Keratinocyte (primary cell): ENCODE results near the gene ITGBL1. TPM values are rescaled to one million over a fixed set of nuclear protein-coding genes. Genes with fewer than 3 reads are reported as not detected.

Experiments
- DNase-seq: peaks from one replicate; pipeline ENCODE4 v3.0.0-alpha.2; 2011; ENCODE audit warnings: low read depth, missing footprints, low spot score
- FAIRE-seq: peaks from 2 replicates; lab custom pipeline; 2011; peaks lifted over from hg19 to GRCh38; lab: Jason Lieb, UNC
- H2AFZ ChIP-seq: 2 replicates; pipeline ENCODE4 v1.6.0; 2012; ENCODE audit warnings: low read length, control low read depth, inconsistent platforms; ENCODE audit not compliant: control insufficient read depth
- H3K27ac ChIP-seq: 2 replicates; pipeline ENCODE4 v1.5.1; 2011; ENCODE audit warnings: low read length; ENCODE audit not compliant: control insufficient read depth, insufficient read depth
- H3K27me3 ChIP-seq: 3 replicates; pipeline ENCODE4 v1.6.0; 2011; ENCODE audit warnings: low read length; ENCODE audit not compliant: control insufficient read depth, insufficient read depth; ENCODE audit errors: extremely low read depth
- H3K36me3 ChIP-seq, 2 experiments: 2 replicates in 1 of 2; 3 replicates in 1 of 2; pipeline ENCODE4 v1.5.1; 2011; ENCODE audit warnings: low read length in 2 of 2, mild to moderate bottlenecking in 1 of 2; ENCODE audit not compliant: control insufficient read depth in 2 of 2, insufficient read depth in 2 of 2; ENCODE audit errors: extremely low read depth in 1 of 2
- H3K4me1 ChIP-seq: 3 replicates; pipeline ENCODE4 v1.5.1; 2011; ENCODE audit warnings: low read length; ENCODE audit not compliant: control insufficient read depth, insufficient read depth; ENCODE audit errors: extremely low read depth
- H3K4me2 ChIP-seq: 3 replicates; pipeline ENCODE4 v1.6.0; 2011; ENCODE audit warnings: low read depth, low read length; ENCODE audit not compliant: control insufficient read depth, insufficient read depth; ENCODE audit errors: extremely low read depth
- H3K4me3 ChIP-seq, 3 experiments: fragments of 200-600 bp in 1 of 3; sonication (generic) in 1 of 3; 2 replicates in 2 of 3; 3 replicates in 1 of 3; pipeline ENCODE4 v1.5.1; 2011 to 2016; ENCODE audit warnings: low read length in 3 of 3, mild to moderate bottlenecking in 3 of 3, control low read depth in 2 of 3, inconsistent platforms in 1 of 3, low read depth in 1 of 3, mixed read lengths in 1 of 3, mixed run types in 1 of 3, moderate library complexity in 1 of 3; ENCODE audit not compliant: control insufficient read depth in 2 of 3, insufficient read depth in 2 of 3; ENCODE audit errors: extremely low read depth in 1 of 3
- H3K79me2 ChIP-seq: 2 replicates; pipeline ENCODE4 v1.6.0; 2012; ENCODE audit warnings: low read length; ENCODE audit not compliant: control insufficient read depth, insufficient read depth
- H3K9ac ChIP-seq: 3 replicates; pipeline ENCODE4 v1.6.0; 2011; ENCODE audit warnings: low read length; ENCODE audit not compliant: control insufficient read depth, insufficient read depth; ENCODE audit errors: extremely low read depth
- H3K9me1 ChIP-seq: 3 replicates; pipeline ENCODE4 v1.6.0; 2011; ENCODE audit warnings: low read length; ENCODE audit not compliant: control insufficient read depth, insufficient read depth; ENCODE audit errors: extremely low read depth
- H3K9me3 ChIP-seq: 2 replicates; pipeline ENCODE4 v1.5.1; 2012; ENCODE audit warnings: low read depth, low read length; ENCODE audit not compliant: control insufficient read depth
- H4K20me1 ChIP-seq: 3 replicates; pipeline ENCODE4 v1.6.0; 2011; ENCODE audit warnings: low read length; ENCODE audit not compliant: control insufficient read depth, insufficient read depth; ENCODE audit errors: extremely low read depth
- EZH2 ChIP-seq: IDR thresholded peaks from one replicate; pipeline ENCODE4 v1.6.1; 2012; ENCODE audit warnings: inconsistent platforms, mild to moderate bottlenecking, low read length, moderate library complexity
- dilution Hi-C: fragments of 300-500 bp; cut with MboI; formaldehyde crosslinking; loops from one replicate; pipeline ENCODE4 v1.7.0; 2020; ENCODE audit warnings: low sequenced_read_pairs; ENCODE audit not compliant: extremely low pct_ligation_motif_present
- polyA plus RNA-seq, 5 experiments: library from polyadenylated mRNA; depleted of rRNA in 3 of 5; stranded (reverse) in 3 of 5; stranded (forward) in 1 of 5; unstranded in 1 of 5; fragments of >200 nt; gene quantifications; 1 replicate in 1 of 5; 2 replicates in 3 of 5; 3 replicates in 1 of 5; pipeline versions ENCODE4 v1.2.1 to v1.2.3, GENCODE V29; 2011 to 2012; ENCODE audit warnings: missing spikeins in 2 of 5, low read depth in 1 of 5, low replicate concordance in 1 of 5
- TF ChIP-seq, protein P1 (sequence below), 3 experiments: IDR thresholded peaks in 1 of 3; conservative IDR thresholded peaks in 1 of 3; optimal IDR thresholded peaks in 1 of 3; 2 replicates in 2 of 3; 3 replicates in 1 of 3; pipeline versions ENCODE3 to v1.5.1; 2011; ENCODE audit warnings: low read length in 3 of 3, mild to moderate bottlenecking in 3 of 3, moderate library complexity in 2 of 3, control low read depth in 1 of 3, inconsistent platforms in 1 of 3; ENCODE audit not compliant: insufficient read depth in 2 of 3; ENCODE audit errors: extremely low read depth in 1 of 3

ITGBL1 gene
- polyA plus RNA-seq, 1 donor (not counting 4 experiments of a cell fraction or from before 2014, with no cell fraction given) = 2.1 TPM

DNA sequence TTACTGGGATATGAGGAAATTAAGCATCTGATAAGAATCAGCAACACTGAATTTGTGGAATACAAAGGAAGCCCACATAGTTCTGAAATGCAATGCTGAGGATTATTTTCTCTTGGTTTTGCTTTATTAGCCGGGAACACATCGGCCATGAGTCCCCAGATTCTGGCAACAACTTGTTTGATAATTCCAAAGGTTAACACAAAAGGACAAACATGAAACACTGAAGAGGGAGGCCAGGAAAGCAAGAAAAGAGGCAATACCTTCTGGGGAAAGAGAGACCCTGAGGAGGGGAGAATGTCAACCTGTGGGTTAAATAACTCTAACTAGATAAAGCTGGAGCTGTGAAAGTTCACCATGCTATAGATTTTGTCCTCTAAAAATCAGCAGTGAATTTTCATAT lies 285.9 kb downstream of the ITGBL1 start:
- TF ChIP-seq, protein P1, sequence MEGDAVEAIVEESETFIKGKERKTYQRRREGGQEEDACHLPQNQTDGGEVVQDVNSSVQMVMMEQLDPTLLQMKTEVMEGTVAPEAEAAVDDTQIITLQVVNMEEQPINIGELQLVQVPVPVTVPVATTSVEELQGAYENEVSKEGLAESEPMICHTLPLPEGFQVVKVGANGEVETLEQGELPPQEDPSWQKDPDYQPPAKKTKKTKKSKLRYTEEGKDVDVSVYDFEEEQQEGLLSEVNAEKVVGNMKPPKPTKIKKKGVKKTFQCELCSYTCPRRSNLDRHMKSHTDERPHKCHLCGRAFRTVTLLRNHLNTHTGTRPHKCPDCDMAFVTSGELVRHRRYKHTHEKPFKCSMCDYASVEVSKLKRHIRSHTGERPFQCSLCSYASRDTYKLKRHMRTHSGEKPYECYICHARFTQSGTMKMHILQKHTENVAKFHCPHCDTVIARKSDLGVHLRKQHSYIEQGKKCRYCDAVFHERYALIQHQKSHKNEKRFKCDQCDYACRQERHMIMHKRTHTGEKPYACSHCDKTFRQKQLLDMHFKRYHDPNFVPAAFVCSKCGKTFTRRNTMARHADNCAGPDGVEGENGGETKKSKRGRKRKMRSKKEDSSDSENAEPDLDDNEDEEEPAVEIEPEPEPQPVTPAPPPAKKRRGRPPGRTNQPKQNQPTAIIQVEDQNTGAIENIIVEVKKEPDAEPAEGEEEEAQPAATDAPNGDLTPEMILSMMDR (optimal IDR thresholded peaks at IDR 0.05 in 1 of 3, IDR thresholded peaks at IDR 0.05 in 1 of 3, conservative IDR thresholded peaks at IDR 0.05 in 1 of 3; ENCODE audit: extremely low read depth in 1 of 3, insufficient read depth in 2 of 3, low read length in 3 of 3) = no peak
- no peak for TF ChIP-seq EZH2
- no peak for DNase-seq
- Histone ChIP-seq H2AFZ (no peak overlapping the region), H3K27ac (no peak overlapping the region), H3K4me1 (no peaks in the 10 kb centered on the region), H3K4me2 (no peak overlapping the region), H3K9me1 (no peaks in the 10 kb centered on the region), H3K9me3 (no peaks in the 10 kb centered on the region), H4K20me1 (no peaks in the 10 kb centered on the region), H3K9ac (no peak overlapping the region), H3K4me3 (no peak overlapping the region), H3K79me2 (no peaks in the 10 kb centered on the region), H3K36me3 (no peaks in the 10 kb centered on the region), H3K27me3 (no peaks in the 10 kb centered on the region)
- FAIRE-seq = no peak
- dilution Hi-C loops = no loop called here

DNA sequence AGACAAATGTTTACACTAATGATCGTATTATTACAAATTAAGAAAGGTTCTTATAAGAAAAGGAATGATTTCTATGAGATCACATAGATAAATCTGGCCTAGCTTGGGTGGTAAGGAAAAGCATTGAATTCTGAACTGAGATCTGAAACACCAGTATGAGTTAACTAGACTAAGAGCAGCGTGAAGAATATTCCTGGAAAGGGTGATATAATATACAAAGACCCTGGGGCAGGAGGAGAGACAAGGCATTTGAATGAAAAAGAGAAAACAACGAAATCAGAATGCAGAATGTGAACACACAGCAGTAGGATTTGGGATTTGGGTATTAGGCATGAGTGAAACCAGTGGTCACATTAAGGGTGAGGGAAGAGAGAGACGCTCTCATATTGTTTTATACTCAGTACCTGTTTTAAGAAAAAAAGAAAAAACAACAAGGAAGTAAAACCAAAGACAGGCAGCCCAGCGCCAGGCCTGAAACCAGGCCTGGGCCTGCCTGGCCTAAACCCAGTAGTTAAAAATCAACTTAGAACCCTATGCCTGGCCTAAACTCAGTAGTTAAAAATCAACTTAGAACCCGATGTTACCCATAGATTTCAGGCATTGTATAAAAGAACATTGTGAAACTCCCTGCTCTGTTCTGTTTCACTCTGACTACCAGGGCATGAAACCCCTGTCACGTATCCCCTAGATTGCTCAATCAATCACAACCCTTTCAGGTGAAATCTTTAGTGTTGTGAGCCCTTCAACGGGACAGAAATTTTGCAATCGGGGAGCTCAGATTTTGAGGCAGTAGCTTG lies 287.1 kb downstream of the ITGBL1 start:
- dilution Hi-C loops = no loop called here
- FAIRE-seq = no peak
- H3K27ac ChIP-seq = no peak overlapping the region

More for the DNA sequence above, 287.1 kb downstream of the ITGBL1 start:
- Histone ChIP-seq H4K20me1 (no peaks in the 10 kb centered on the region), H3K9me1 (no peaks in the 10 kb centered on the region), H3K9ac (no peak overlapping the region), H3K4me2 (no peak overlapping the region), H2AFZ (no peak overlapping the region), H3K4me1 (no peaks in the 10 kb centered on the region), H3K79me2 (no peaks in the 10 kb centered on the region), H3K27me3 (no peaks in the 10 kb centered on the region), H3K36me3 (no peaks in the 10 kb centered on the region), H3K4me3 (no peak overlapping the region), H3K9me3 (no peaks in the 10 kb centered on the region)
- DNase-seq = no peak
- TF ChIP-seq, protein P1 (optimal IDR thresholded peaks at IDR 0.05 in 1 of 3, IDR thresholded peaks at IDR 0.05 in 1 of 3, conservative IDR thresholded peaks at IDR 0.05 in 1 of 3; ENCODE audit: extremely low read depth in 1 of 3, insufficient read depth in 2 of 3, low read length in 3 of 3) = no peak
- no peak for TF ChIP-seq EZH2
